ENCODE measurements around the gene GMDS.
A peak's percentile ranks its signal among the peaks of the same experiment; 100 is the strongest.

Gene GMDS

DNA sequence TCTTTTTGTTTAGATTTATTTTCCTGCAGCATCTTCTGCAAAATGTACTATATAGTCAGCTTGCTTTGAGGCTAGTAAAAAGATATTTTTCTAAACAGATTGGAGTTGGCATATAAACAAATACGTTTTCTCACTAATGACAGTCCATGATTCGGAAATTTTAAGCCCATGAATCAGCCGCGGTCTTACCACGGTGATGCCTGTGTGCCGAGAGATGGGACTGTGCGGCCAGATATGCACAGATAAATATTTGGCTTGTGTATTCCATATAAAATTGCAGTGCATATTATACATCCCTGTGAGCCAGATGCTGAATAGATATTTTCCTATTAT, 632.5 kb downstream of the GMDS start:
- no peak for DNase-seq (ENCODE audit: low spot score)

DNA sequence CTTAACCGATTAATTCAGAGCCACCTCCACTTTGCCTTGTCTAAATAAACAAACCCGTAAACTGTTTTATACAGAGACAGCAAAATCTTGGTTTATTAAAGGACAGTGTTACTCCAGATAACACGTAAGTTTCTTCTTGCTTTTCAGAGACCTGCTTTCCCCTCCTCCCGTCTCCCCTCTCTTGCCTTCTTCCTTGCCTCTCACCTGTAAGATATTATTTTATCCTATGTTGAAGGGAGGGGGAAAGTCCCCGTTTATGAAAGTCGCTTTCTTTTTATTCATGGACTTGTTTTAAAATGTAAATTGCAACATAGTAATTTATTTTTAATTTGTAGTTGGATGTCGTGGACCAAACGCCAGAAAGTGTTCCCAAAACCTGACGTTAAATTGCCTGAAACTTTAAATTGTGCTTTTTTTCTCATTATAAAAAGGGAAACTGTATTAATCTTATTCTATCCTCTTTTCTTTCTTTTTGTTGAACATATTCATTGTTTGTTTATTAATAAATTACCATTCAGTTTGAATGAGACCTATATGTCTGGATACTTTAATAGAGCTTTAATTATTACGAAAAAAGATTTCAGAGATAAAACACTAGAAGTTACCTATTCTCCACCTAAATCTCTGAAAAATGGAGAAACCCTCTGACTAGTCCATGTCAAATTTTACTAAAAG, 633.0 kb downstream of the GMDS start:
- no peak for DNase-seq (ENCODE audit: low spot score)

DNA sequence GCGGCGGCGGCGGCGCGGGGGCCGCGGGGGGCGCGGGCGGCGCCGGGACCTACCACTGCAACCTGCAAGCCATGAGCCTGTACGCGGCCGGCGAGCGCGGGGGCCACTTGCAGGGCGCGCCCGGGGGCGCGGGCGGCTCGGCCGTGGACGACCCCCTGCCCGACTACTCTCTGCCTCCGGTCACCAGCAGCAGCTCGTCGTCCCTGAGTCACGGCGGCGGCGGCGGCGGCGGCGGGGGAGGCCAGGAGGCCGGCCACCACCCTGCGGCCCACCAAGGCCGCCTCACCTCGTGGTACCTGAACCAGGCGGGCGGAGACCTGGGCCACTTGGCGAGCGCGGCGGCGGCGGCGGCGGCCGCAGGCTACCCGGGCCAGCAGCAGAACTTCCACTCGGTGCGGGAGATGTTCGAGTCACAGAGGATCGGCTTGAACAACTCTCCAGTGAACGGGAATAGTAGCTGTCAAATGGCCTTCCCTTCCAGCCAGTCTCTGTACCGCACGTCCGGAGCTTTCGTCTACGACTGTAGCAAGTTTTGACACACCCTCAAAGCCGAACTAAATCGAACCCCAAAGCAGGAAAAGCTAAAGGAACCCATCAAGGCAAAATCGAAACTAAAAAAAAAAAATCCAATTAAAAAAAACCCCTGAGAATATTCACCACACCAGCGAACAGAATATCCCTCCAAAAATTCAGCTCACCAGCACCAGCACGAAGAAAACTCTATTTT, 633.7 kb downstream of the GMDS start:
- DNase-seq (ENCODE audit: low spot score), result no peak

DNA sequence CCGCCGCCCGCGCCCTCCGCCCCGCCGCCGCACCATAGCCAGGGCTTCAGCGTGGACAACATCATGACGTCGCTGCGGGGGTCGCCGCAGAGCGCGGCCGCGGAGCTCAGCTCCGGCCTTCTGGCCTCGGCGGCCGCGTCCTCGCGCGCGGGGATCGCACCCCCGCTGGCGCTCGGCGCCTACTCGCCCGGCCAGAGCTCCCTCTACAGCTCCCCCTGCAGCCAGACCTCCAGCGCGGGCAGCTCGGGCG, 634.2 kb downstream of the GMDS start:
- no peak for DNase-seq (ENCODE audit: low spot score)

DNA sequence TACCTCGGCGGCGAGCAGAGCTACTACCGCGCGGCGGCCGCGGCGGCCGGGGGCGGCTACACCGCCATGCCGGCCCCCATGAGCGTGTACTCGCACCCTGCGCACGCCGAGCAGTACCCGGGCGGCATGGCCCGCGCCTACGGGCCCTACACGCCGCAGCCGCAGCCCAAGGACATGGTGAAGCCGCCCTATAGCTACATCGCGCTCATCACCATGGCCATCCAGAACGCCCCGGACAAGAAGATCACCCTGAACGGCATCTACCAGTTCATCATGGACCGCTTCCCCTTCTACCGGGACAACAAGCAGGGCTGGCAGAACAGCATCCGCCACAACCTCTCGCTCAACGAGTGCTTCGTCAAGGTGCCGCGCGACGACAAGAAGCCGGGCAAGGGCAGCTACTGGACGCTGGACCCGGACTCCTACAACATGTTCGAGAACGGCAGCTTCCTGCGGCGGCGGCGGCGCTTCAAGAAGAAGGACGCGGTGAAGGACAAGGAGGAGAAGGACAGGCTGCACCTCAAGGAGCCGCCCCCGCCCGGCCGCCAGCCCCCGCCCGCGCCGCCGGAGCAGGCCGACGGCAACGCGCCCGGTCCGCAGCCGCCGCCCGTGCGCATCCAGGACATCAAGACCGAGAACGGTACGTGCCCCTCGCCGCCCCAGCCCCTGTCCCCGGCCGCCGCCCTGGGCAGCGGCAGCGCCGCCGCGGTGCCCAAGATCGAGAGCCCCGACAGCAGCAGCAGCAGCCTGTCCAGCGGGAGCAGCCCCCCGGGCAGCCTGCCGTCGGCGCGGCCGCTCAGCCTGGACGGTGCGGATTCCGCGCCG, 634.7 kb downstream of the GMDS start:
- DNase-seq (ENCODE audit: low spot score), result no peak

DNA sequence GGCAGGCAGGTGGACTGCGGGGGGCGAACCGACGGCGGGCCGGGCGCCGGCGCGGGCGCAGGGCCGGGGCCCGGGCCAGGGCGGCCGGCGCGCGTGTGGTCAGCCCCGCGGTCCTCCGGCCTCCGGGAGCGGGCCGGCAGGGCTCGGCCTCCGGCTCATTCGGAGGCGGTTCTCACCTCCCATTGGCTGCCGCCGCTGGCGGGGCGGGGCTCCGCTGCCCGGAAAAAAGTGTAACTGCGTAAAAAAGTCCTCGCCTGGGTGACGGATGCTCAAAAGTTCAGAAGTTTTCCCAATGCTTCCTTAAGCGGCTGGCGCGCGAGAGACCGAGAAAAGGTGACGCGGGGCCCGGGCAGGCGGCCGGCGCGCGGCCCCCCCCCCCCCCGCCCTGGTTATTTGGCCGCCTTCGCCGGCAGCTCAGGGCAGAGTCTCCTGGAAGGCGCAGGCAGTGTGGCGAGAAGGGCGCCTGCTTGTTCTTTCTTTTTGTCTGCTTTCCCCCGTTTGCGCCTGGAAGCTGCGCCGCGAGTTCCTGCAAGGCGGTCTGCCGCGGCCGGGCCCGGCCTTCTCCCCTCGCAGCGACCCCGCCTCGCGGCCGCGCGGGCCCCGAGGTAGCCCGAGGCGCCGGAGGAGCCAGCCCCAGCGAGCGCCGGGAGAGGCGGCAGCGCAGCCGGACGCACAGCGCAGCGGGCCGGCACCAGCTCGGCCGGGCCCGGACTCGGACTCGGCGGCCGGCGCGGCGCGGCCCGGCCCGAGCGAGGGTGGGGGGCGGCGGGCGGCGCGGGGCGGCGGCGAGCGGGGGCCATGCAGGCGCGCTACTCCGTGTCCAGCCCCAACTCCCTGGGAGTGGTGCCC, 635.5 kb downstream of the GMDS start, which contains the start of gene FOXC1:
Gene FOXC1 (plus strand): TSS at position 268 of the 849 bp plus-strand sequence. CDS start 531 bp downstream, at position 799.
- peak; percentile 96 for DNase-seq (ENCODE audit: low spot score)

DNA sequence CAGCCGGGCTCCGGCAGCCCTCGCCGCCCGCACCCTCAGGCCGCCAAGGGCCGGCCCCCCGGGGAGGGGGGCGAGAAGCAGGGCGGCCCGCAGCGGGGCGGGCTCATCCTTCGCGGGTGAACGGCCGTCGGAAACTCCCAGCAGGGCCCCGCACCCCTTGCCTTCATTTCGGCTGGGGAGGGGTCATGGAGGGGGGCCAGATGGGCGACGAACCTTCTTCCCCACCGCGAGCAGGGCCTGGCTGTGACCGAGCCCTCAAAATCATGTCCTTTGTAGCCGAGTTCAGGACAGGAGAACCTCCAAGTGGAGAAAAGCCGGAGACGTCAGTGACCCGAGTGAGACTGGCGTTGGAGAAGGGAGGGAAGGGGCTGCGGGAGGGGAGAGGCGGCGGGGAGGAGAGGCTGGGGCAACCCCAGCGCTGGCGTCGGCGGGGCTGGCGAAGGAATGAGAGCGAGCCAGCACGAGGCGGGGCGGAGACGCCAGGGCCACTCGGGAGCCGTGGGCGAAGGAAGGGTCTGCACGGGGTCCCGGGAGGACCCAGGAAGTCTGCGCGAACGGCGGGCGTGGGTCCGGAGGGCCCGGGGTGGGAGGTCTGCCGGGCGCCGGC, 636.3 kb downstream of the GMDS start:
- no peak for DNase-seq (ENCODE audit: low spot score)

DNA sequence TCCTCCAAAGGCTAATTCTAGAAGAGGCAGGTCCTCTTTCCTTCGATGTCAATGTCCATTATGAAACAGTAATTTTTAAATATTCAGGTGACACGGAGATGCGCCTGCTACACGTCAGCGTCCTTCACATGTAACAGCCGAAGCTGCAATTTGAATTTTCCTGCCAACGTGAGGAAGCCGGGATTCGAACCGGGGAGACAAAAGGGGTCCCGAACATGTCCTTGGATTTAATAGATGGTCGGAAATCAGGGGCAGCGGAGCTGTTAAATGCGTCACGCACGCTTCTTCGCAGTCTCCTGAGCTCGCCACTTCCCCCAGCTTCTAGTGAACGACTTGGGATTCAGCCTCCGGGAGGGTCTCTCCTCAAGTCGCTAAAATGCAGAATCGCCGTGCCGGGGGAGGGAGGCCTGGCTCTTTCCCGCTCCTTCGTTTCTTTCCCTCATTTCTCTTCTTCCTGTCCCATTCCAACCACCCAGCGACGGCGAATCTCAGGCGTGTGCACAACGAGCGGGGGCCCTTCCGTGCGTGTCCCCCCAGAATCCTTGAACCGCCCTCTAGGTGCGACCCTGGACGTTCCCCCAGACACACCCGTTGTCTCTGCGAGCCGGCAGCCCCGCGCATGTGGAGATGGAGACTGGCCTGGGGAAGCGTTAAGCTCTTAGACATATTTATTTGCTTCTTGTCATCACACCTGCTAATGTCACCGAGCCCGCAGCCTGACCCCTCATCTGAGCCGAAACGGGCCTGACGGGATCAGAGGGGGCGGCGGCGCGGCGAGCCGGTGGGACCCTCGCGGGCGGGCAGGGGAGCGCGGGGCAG, 637.0 kb downstream of the GMDS start:
- DNase-seq (ENCODE audit: low spot score), result no peak

DNA sequence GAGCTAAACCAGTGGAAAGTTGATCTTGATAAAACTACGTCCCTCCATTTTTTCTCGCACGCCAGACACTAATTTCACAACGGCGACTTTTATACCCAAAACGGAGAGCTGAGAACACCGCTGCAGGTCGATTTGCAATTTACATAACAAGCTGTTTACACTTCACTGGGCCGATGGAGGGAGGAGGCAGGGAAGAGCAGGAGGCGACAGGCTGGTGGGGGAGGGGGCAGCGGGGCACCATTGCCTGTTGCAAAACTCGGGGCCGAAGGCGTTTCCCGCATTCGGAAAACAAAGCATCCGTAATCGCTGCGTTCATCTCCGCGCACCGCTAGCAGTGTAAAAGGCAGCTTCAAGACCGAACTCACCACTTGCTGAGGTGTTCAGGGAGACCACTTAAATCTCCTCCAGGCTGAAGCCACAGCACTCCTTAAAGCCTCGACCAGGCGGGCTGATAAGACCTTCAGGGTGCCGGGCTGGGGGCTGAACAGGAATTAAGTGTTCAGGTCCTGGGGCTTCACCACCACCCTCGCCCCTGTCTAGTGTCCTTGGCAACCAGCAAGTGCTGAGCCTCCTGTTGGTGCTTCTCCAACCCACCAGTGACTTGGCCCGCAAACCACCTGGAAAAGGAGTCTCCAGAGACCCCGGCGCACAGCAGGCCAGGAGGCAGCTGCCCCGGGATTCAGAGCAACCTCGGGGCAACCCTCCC, 637.7 kb downstream of the GMDS start:
- DNase-seq (ENCODE audit: low spot score), result no peak

DNA sequence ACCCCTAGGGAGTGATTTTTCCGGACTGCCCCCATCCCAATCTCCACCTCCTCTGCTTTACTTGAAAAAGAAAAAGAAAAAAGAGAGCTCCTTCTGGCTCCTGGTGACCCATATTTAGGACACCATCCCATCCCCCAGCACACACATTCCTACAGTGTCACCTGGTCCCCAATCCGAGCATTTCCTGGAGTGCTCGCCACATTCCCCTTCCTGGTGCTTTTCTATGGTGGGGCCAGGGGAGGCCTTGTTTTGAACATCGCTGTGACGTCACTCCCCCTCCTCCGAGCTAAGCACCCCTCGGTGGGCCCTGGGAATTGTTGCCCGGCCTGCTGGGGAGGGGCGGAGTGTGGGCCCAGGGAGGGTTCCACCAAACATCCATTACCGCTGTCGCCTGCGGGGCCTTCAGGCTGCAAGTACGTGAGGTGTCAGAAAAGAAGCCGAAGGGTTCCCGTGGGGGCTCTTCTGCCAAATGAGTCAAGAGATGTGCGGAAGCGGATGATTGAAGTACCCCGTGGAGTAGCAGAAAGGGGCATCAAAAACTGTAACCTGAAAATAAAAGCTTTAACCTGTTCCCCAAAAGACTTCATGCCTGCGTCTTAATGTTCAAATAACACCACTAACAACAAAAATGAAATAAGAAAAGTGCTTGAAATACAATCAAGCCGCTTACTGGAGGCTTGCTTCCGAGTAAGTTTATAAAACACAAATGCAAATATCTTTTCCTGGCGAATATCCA, 638.5 kb downstream of the GMDS start:
- no peak for DNase-seq (ENCODE audit: low spot score)

DNA sequence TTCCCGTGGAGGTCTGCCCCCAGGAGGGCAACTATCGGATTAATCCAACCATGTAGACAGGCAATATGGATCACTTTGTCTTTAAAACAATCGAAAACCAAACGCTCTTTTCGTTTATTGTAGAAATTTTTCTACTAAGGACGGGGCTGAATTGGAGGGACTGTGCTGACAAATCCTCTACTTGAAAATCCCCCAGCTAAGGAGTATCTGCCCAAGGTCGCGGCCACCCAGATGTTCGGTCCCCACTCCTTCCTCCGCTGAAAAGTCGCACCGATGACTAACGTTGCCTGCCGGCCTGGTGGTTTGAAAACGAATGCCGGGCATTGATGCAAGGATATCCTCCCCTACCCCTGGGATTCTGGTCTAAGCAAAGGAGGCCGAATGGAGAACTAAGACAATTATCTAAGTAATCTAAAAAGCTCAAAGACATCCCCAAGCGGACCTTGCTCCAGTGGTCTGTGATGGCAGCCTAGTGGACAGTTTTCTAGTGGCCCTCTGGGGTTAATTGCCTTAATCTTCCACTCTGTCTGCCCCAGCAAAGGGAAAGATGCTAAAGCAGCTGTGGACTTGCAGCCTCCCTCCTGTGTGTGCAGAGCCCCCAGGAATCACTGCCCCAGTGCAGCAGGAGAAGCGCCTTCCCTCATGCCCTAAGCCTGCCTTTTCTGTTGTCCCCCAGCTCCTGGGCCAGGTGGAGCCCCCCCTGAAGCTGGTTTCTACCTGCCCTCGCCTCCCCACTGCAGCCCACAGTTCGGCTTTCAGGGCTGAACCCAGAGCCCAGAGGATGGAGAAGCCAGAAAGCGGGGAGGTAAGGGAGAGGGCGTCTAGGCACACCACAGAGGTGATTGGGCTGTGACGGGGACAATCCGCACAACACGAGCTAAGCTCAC, 639.3 kb downstream of the GMDS start:
- DNase-seq (ENCODE audit: low spot score), result no peak

DNA sequence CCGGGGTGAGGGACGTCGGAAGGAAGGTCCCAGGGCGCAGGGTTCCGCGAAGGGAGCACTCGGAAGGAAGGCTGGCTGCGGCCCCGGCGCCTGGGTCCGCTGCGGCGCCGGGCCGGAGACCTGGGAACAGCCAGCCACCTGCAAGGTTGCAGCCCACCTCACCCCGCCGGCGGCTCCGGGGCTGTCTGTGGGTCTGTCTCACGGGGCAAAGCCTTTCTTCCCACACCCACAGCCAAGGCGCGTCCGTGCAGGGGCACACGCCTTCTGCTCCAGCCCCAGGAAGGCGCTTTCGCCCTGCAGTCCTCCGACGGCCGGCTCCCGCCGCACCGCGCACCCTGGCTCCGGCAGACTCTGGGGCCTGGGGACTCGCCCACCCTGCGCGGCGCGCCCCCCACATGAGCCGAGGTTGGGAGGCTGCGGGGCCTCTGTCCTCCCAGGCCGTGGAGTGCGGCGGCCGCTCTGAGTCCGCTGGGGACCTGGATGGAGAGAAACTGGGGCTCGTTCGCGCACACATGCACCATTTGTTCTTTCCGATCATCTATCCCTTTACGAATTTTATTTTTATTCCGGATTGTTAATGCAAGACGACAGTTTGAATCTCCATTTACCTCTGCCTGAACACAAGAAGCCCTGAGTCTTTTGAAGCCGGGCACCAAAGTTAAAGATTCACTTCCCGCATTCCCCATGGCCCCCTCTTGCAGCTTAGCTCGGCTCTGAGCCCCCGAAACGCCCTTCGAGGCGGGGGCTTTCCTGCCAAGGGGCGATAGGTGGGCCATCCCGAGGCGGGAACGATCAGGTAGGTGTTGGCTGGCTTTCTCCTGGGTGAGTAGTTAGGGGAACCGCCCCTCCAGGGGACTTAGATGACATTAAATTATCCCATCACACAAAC, 640.2 kb downstream of the GMDS start:
- no peak for DNase-seq (ENCODE audit: low spot score)

DNA sequence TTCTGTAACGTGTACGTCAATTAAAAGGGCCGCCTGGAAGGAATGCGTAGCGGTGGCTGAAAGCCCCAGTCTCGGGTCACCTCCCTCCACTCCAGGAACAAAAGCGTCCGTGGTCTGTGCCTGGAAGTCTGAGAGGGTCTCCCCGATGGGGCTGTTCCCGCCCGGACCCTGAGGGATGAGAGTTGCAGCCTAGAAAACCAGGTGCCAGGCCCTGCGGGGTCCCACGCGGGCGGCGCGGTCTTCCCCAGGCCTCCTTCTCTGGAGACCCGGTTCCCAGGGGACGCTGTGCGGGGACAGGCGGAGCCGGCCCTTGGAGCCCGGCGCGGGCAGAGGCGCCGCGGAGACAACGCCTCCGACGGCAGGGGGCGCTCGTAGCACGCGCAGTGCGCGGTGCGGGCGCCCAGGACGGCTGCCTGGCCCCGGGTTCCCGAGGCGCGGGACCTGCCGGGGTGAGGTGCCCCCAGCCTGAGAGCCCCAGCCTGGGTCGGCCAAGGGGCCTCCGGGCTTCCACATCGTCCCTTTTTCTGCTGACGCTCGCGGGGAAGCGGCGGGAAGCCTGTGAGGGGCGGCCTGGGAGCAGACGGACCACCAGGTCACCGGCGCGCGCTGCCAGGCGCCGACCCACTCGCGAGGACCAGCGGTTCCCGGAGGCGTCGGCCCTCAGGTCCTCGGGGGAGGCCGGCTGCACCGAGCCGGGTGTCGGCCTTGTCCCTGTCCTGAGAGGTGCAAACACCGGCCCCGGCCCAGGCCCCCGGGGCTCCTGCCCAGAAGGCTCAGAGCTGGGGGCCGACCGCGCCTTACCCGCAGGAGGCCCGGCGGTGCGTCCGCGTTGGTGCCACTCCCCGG, 641.0 kb downstream of the GMDS start:
- peak; percentile 62 for DNase-seq (ENCODE audit: low spot score)

DNA sequence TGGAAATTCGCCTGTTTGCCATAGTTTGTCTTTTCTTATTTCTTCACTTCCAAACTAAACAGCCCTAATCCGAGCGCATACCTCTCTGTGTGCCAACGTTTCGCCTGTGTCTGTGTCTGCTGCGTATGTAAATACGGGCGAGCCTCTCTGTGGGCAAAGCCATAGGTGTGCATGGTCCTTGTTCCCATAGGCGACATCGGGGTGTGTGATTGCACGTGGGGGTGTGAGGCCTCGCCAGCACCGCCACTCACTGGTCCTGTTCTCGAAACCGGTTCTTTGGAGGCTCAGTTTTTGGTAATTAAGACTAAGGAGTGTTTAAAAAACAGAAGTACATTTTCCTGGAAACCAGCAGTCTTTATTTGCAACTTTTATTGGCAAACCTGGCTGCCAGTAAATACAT, 641.7 kb downstream of the GMDS start:
- DNase-seq (ENCODE audit: low spot score), result no peak

DNA sequence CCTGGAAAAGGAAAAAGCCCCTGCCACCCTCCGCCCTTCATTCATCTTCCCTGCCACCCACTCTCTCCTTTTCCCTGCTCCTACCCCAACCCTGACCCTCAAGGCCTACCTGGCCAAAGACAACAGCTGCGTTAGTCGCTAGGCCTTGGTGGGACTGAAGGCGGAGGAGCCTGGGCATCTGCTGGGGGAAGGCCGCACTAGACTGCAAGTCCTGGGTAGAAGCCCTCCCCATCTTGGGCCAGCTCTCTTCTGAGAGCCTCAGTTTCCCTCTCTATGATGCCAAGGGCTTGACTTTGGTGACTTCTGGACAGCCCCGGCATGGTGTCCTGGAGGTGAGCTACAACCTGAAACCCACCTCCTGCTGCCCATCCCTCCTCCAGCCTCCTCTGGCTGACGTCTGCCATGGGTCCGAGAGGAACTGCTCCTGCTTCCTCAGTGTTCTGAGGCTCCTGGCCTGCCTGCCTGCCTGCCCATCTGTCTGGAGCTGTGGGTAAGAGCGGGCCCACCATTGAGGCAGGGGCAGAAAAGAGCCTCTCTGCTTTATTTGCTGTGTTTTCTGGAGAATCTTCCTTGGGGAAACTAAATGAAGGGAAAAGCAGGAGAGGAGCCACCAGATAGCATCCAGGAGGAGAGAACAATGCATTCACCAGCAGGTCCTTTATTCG, 643.2 kb downstream of the GMDS start:
- no peak for DNase-seq (ENCODE audit: low spot score)

Data from COLO829 (cell line).